GM12878 (cell line): Measurements from ENCODE around the gene ZNF559. TPM values are rescaled to one million over a fixed set of nuclear protein-coding genes. Genes with fewer than 3 reads are reported as not detected.

Source experiments
- ATAC-seq: fragments of 200-7000 bp; cut with Tn5 transposase; 3 replicates; pipeline ENCODE4 v1.9.1; 2020; ENCODE audit warnings: mild to moderate bottlenecking, moderate library complexity
- BruUV-seq: library from RNA; stranded (reverse); fragments of 400-500 nt; replicated peaks from 2 replicates; lab custom pipeline; 2021; lab: Mats Ljungman, UMichigan
- CTCF ChIA-PET: fragments of 300-600 bp; sonication (Branson Sonifier 250); formaldehyde crosslinking; extraction: SDS; loops from one replicate; lab custom pipeline; 2021; ENCODE audit warnings: inconsistent platforms; lab: Yijun Ruan, JAX
- POLR2A ChIA-PET: fragments of 350-600 bp; formaldehyde crosslinking; extraction: SDS; loops from one replicate; lab custom pipeline; 2021; ENCODE audit warnings: inconsistent platforms; lab: Charles Lee
- RAD21 ChIA-PET: fragments of 300-600 bp; sonication (Branson Sonifier 250); formaldehyde crosslinking; loops from one replicate; lab custom pipeline; 2023; ENCODE audit warnings: antibody characterized with exemption; ENCODE audit not compliant: unreplicated experiment; lab: Charles Lee
- SMC1A ChIA-PET: fragments of 300-600 bp; sonication (Branson Sonifier 250); formaldehyde crosslinking; loops from one replicate; lab custom pipeline; 2023; ENCODE audit not compliant: unreplicated experiment, uncharacterized antibody; lab: Charles Lee
- DNase-seq: peaks from one replicate; pipeline ENCODE4 v3.0.0-alpha.2; 2011; ENCODE audit warnings: low read depth, low spot score
- FAIRE-seq: peaks from 3 replicates; lab custom pipeline; 2011; peaks lifted over from hg19 to GRCh38; lab: Jason Lieb, UNC
- H2AFZ ChIP-seq: 2 replicates; pipeline ENCODE4 v1.6.0; 2011; ENCODE audit warnings: low read depth, low read length, control low read depth; ENCODE audit not compliant: control insufficient read depth
- H3K27ac ChIP-seq: 2 replicates; pipeline ENCODE4 v1.5.1; 2011; ENCODE audit warnings: control low read depth; ENCODE audit not compliant: control insufficient read depth, insufficient read depth
- H3K27me3 ChIP-seq, 2 experiments: replicated peaks in 1 of 2; 2 replicates each; pipeline versions ENCODE4 v1.6.0 to v1.6.1; 2011; ENCODE audit warnings: low read length in 1 of 2; ENCODE audit not compliant: control insufficient read depth in 2 of 2, insufficient read depth in 2 of 2
- H3K36me3 ChIP-seq, 2 experiments: 2 replicates each; pipeline ENCODE4 v1.5.1; 2011; ENCODE audit warnings: low read length in 1 of 2; ENCODE audit not compliant: control insufficient read depth in 2 of 2, insufficient read depth in 2 of 2
- H3K4me1 ChIP-seq: 2 replicates; pipeline ENCODE4 v1.6.1; 2011; ENCODE audit warnings: mild to moderate bottlenecking, low read length, moderate library complexity, mixed read lengths; ENCODE audit not compliant: control insufficient read depth, insufficient read depth
- H3K4me2 ChIP-seq: 2 replicates; pipeline ENCODE4 v1.6.0; 2011; ENCODE audit warnings: control low read depth; ENCODE audit not compliant: control insufficient read depth, insufficient read depth
- H3K4me3 ChIP-seq: fragments of 200-600 bp; sonication (generic); 2 replicates; pipeline ENCODE4 v1.5.1; 2016
- H3K79me2 ChIP-seq: 2 replicates; pipeline ENCODE4 v1.6.0; 2011; ENCODE audit warnings: low read length; ENCODE audit not compliant: control insufficient read depth, insufficient read depth
- H3K9ac ChIP-seq: 2 replicates; pipeline ENCODE4 v1.8.0; 2011; ENCODE audit warnings: low read length, control low read depth, mixed read lengths; ENCODE audit not compliant: control insufficient read depth, insufficient read depth
- H3K9me3 ChIP-seq: replicated peaks from 3 replicates; pipeline ENCODE4 v1.5.1; 2011; ENCODE audit warnings: mild to moderate bottlenecking, low read length; ENCODE audit not compliant: control insufficient read depth, insufficient read depth
- H4K20me1 ChIP-seq: 2 replicates; pipeline ENCODE4 v1.6.0; 2011; ENCODE audit not compliant: control insufficient read depth, insufficient read depth
- CEBPB ChIP-seq, 2 experiments: fragments of 150-350 bp in 1 of 2; IDR thresholded peaks; 2 replicates each; pipeline ENCODE4 v1.6.1; 2012 to 2014; ENCODE audit warnings: low read depth in 2 of 2, low read length in 2 of 2, borderline replicate concordance in 1 of 2, inconsistent platforms in 1 of 2
- JUND ChIP-seq: IDR thresholded peaks from 2 replicates; pipeline ENCODE4 v1.6.1; 2012; ENCODE audit warnings: low read depth, mild to moderate bottlenecking, low read length, improper control_type of control experiment, moderate library complexity
- RAD51 ChIP-seq: fragments of 450-650 bp; IDR thresholded peaks from 2 replicates; pipeline ENCODE4 v1.6.1; 2016; ENCODE audit warnings: moderate library complexity, mild to moderate bottlenecking, inconsistent platforms
- RBBP5 ChIP-seq: fragments of 200-600 bp; sonication (generic); conservative IDR thresholded peaks from 2 replicates; pipeline ENCODE4 v1.6.1; 2016
- SIN3A ChIP-seq: IDR thresholded peaks from 2 replicates; pipeline ENCODE4 v1.6.1; 2012; ENCODE audit warnings: low read depth, low read length, improper control_type of control experiment
- SPI1 ChIP-seq: IDR thresholded peaks from 2 replicates; pipeline ENCODE4 v1.6.1; 2011; ENCODE audit warnings: low read depth, mild to moderate bottlenecking, low read length, moderate library complexity, borderline replicate concordance; ENCODE audit not compliant: insufficient read depth
- STAT1 ChIP-seq: fragments of 450-650 bp; conservative IDR thresholded peaks from 2 replicates; pipeline ENCODE4 v1.6.1; 2014; ENCODE audit warnings: antibody characterized with exemption, mild to moderate bottlenecking
- YY1 ChIP-seq: IDR thresholded peaks from 2 replicates; pipeline ENCODE4 v1.6.1; 2011; ENCODE audit warnings: low read depth, mild to moderate bottlenecking, low read length
- WGBS: methylation state at CpG from one replicate; pipeline ENCODE4 v1.1.6; 2016; ENCODE audit warnings: low lambda C conversion rate; ENCODE audit not compliant: insufficient replicate concordance, insufficient coverage; ENCODE audit errors: missing lambda C conversion rate; 5-methylcytosine and 5-hydroxymethylcytosine counted together
- in situ Hi-C: fragments of 300-500 bp; cut with MboI; formaldehyde crosslinking; loops from 9 replicates; pipeline ENCODE4 v1.14.3; 2018; ENCODE audit warnings: mixed read lengths
- intact Hi-C: fragments of 100-400 bp; cut with micrococcal nuclease; formaldehyde crosslinking; loops from one replicate; pipeline ENCODE4 v1.14.2; 2022; ENCODE audit not compliant: unreplicated experiment
- polyA plus RNA-seq, 11 experiments: library from polyadenylated mRNA; depleted of rRNA in 4 of 11; unstranded in 6 of 11; stranded (reverse) in 5 of 11; fragments of >200 nt; fragmentation: Nextera tagmentation in 4 of 11; fragmentation: Illumina TruSeq in 1 of 11; extraction: Ambion mirVana in 4 of 11; extraction: Trizol in 1 of 11; gene quantifications; 1 replicate in 1 of 11; 2 replicates in 10 of 11; pipeline versions ENCODE4 v1.2.1 to v1.2.3, GENCODE V29; 2011 to 2016; ENCODE audit warnings: inconsistent platforms in 2 of 11, missing spikeins in 2 of 11, low read depth in 1 of 11
- total RNA-seq, 4 experiments: library from RNA; depleted of rRNA in 3 of 4; stranded (reverse); fragments of >200 nt in 3 of 4; fragmentation: Illumina TruSeq in 1 of 4; extraction: Trizol in 1 of 4; gene quantifications; 2 replicates each; pipeline versions ENCODE4 v1.2.1 to v1.2.3, GENCODE V29; 2013 to 2021

Gene ZNF559
- total and polyA plus RNA-seq, 10 of the 15 experiments (the other 5 are each of a cell fraction or from before 2014, with no cell fraction given) = 4.4 to 13.8 (median 9.8) TPM

DNA sequence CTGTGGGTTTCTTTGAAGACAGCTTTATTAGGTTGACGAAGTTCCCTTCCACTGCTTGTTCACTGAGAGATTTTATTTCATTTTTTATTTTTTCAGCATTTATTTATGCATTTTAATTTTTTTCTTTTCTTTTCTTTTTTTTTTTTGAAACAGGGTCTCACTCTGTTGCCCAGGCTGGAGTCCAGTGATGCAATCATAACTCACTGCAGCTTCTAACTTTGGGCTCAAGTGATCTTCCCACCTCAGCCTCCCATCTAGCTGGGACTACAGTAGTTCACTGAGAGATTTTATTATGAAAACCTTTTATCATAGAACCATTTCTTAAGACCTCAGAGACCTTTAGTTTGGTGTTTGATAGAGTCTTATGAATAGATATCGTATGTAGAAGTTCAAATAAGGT is 28.5 kb downstream of the ZNF559 start:
- no peaks in the 10 kb centered on the region for H3K4me1 ChIP-seq
- no peak for FAIRE-seq
- no peak overlapping the region for H3K4me3 ChIP-seq
- H3K4me2 ChIP-seq = no peak overlapping the region
- no peaks in the 10 kb centered on the region; the same call in 1 of the 3 replicates for H3K9me3 ChIP-seq
- no TSS peak for BruUV-seq
- intact Hi-C loops (no loop called here), in situ Hi-C loops (no loop called here)
- ChIA-PET POLR2A (no interaction called here), CTCF (no interaction called here), RAD21 (no interaction called here), SMC1A (no interaction called here)
- no peaks in the 10 kb centered on the region for H3K79me2 ChIP-seq
- no peak for DNase-seq
- TF ChIP-seq CEBPB (IDR thresholded peaks at IDR 0.05; ENCODE audit: borderline replicate concordance in 1 of 2, low read depth in 2 of 2, low read length in 2 of 2) = no peak
- no peak for TF ChIP-seq SIN3A
- no peak overlapping the region for H2AFZ ChIP-seq
- no peak overlapping the region for H3K27ac ChIP-seq
- H3K36me3 ChIP-seq = no peaks in the 10 kb centered on the region
- H3K9ac ChIP-seq = no peak overlapping the region
- H4K20me1 ChIP-seq = no peaks in the 10 kb centered on the region
- WGBS = 67% methylated on average over 2 of the region's 2 CpGs
- no peak for ATAC-seq
- no peaks in the 10 kb centered on the region for H3K27me3 ChIP-seq

DNA sequence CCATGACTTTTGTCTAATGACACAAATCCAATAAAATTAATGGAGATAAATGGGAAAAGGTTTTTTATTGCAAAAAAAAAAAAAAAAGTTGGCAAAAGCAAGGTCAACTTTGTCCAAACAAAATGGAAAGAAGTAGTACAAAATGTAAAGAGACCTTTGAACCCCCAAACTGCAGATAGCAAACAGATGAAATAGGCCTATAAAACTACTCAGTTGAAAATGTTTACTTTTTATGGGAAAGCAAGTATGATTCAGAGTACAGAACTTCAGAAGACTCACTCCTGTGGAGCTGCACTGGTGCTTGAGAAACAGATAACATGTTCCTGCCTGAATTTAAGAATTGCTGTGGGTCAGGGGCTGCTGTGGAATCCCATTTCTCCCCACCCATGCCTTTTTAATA is 29.0 kb downstream of the ZNF559 start:
- no peak for FAIRE-seq
- BruUV-seq = no TSS peak
- Histone ChIP-seq H3K4me1 (no peaks in the 10 kb centered on the region), H3K36me3 (no peaks in the 10 kb centered on the region), H2AFZ (no peak overlapping the region), H4K20me1 (no peaks in the 10 kb centered on the region), H3K79me2 (no peaks in the 10 kb centered on the region), H3K9me3 (no peaks in the 10 kb centered on the region; the same call in 2 of the 3 replicates), H3K27me3 (no peaks in the 10 kb centered on the region), H3K27ac (no peak overlapping the region), H3K4me3 (no peak overlapping the region), H3K4me2 (no peak overlapping the region), H3K9ac (no peak overlapping the region)
- SMC1A ChIA-PET = no interaction called here
- DNase-seq = no peak
- RAD21 ChIA-PET = no interaction called here
- intact Hi-C loops = no loop called here
- in situ Hi-C loops = no loop called here
- CTCF ChIA-PET = no interaction called here
- ATAC-seq = no peak
- TF ChIP-seq STAT1 (no peak), RBBP5 (no peak), YY1 (no peak), JUND (no peak), SPI1 (no peak), RAD51 (no peak)
- POLR2A ChIA-PET = no interaction called here
